Activated T-helper 17 cell treated with anti-CD3 and anti-CD28 coated beads, Interleukin-2, amount 50 U/mL, for 72 hours (primary cell): ENCODE results near the gene PTGIR. TPM values are rescaled to one million over a fixed set of nuclear protein-coding genes. Genes with fewer than 3 reads are reported as not detected.

Experiments used
- ATAC-seq: fragments of 150-1000 bp; cut with Tn5 transposase; replicated peaks from 2 replicates; pipeline ENCODE4 v1.10.0; 2021; ENCODE audit warnings: mild to moderate bottlenecking, moderate library complexity
- H3K27ac Mint-ChIP-seq: one replicate; pipeline ENCODE4 v1.8.0; 2022; ENCODE audit warnings: mixed read lengths
- H3K27me3 Mint-ChIP-seq: one replicate; pipeline ENCODE4 v1.8.0; 2022; ENCODE audit warnings: mixed read lengths
- H3K36me3 Mint-ChIP-seq: one replicate; pipeline ENCODE4 v1.8.0; 2022; ENCODE audit warnings: low read depth, mild to moderate bottlenecking, mixed read lengths
- H3K4me1 Mint-ChIP-seq: one replicate; pipeline ENCODE4 v1.8.0; 2022; ENCODE audit warnings: mixed read lengths
- H3K4me3 Mint-ChIP-seq: one replicate; pipeline ENCODE4 v1.8.0; 2022; ENCODE audit warnings: mild to moderate bottlenecking, mixed read lengths
- H3K9me3 Mint-ChIP-seq: one replicate; pipeline ENCODE4 v1.8.0; 2022; ENCODE audit warnings: mixed read lengths
- total RNA-seq, 2 donors: library from RNA; stranded (reverse); gene quantifications; one replicate each; pipeline ENCODE4 v1.2.3, GENCODE V29; 2022

The PTGIR gene
- total RNA-seq, 2 donors from 2014 or later, result 1.3 to 12.9 TPM

- no peaks in the 10 kb centered on the region for H3K27me3 Mint-ChIP-seq
- H3K27ac Mint-ChIP-seq, result peak overlapping the region; percentile 79
- peak overlapping the region; percentile 60 for H3K4me3 Mint-ChIP-seq
- ATAC-seq, result peak; percentile 50
- H3K4me1 Mint-ChIP-seq, result peaks cover 47% of the 10 kb centered on the region
- no peaks in the 10 kb centered on the region for H3K9me3 Mint-ChIP-seq
- peaks cover 32% of the 10 kb centered on the region for H3K36me3 Mint-ChIP-seq
Measured at GRCh38 chr19:46614114-46614722, 10.7 kb downstream of the PTGIR start.

- peaks cover 49% of the 10 kb centered on the region for H3K4me1 Mint-ChIP-seq
- no peak for ATAC-seq
- H3K27me3 Mint-ChIP-seq, result no peaks in the 10 kb centered on the region
- H3K36me3 Mint-ChIP-seq, result peaks cover 39% of the 10 kb centered on the region
- peak overlapping the region; percentile 79 for H3K27ac Mint-ChIP-seq
- H3K4me3 Mint-ChIP-seq, result peak overlapping the region; percentile 60
- H3K9me3 Mint-ChIP-seq, result no peaks in the 10 kb centered on the region
Measured at GRCh38 chr19:46613525-46613924, 11.4 kb downstream of the PTGIR start.

DNA sequence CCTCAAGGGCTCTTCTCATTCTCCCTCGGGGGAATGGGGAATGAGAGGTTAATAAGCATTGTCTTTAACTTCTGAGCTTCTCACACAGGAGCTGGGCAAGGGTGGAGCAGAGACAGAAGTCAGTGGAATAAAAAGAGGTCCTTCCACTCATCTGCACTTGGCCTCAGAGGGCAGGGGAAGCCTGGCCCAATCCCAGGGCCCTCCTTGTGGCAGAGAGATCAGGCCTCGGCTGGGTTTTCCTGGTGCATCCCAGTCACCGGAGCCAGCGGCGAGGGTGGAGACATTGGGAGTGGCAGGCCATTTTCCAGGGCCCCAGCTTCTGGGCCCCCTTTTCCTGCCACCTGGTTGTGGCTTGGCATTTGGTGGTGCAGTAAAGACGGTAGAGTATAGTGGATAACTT lies 13.1 kb downstream of the PTGIR start:
- peak overlapping the region; percentile 41 for H3K4me3 Mint-ChIP-seq
- no peaks in the 10 kb centered on the region for H3K27me3 Mint-ChIP-seq
- peak overlapping the region; percentile 13 for H3K27ac Mint-ChIP-seq
- H3K36me3 Mint-ChIP-seq, result peaks cover 52% of the 10 kb centered on the region
- no peak for ATAC-seq
- peaks cover 55% of the 10 kb centered on the region for H3K4me1 Mint-ChIP-seq
- no peaks in the 10 kb centered on the region for H3K9me3 Mint-ChIP-seq

DNA sequence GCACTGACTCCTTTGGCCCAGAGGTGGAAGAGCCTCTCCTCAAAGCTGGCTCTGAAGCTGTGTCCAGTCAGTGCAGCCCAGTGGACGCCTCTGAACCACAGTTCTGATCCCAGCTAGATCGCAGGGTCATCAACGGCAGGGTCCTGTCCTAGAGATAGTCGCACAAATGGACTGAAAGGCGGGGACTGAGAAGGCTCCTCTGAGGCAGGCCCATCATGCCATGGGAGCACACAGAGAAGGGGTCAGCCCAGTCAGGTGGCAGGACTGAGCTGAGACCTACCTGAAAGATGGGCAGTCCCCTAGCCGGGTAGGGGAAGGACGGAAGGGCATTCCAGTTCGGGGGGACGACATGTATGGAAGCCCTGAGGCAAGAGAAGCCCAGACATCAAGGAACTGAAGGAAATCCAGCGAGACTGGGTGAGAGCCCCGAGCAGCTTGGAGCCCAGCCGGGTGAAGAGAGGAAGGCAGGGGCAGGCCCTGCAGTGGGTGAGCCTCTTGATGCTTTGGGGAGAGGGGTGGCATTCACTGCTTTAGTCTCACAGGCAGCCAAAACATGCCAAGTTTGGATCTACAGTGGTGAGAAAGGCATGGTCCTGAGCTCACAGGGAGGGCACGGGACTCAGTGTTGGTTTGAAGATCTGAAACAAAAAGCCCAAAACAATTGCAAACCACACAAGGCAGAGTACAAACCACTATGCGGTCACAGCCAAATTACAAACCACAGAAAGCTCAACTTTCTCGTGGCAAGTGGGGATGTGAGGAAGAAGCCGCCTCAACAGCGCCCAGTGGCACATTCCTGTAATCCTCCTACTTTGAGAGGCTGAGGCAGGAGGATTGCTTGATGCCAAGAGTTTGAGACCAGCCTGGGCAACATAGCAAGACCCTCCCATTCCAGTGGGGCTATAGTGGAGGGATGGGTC lies 13.8 kb downstream of the PTGIR start:
- H3K9me3 Mint-ChIP-seq, result no peaks in the 10 kb centered on the region
- peaks cover 51% of the 10 kb centered on the region for H3K4me1 Mint-ChIP-seq
- peaks cover 55% of the 10 kb centered on the region for H3K36me3 Mint-ChIP-seq
- H3K27me3 Mint-ChIP-seq, result no peaks in the 10 kb centered on the region
- H3K4me3 Mint-ChIP-seq, result peak overlapping the region; percentile 41
- peak overlapping the region; percentile 13 for H3K27ac Mint-ChIP-seq
- ATAC-seq, result peak; percentile 25

DNA sequence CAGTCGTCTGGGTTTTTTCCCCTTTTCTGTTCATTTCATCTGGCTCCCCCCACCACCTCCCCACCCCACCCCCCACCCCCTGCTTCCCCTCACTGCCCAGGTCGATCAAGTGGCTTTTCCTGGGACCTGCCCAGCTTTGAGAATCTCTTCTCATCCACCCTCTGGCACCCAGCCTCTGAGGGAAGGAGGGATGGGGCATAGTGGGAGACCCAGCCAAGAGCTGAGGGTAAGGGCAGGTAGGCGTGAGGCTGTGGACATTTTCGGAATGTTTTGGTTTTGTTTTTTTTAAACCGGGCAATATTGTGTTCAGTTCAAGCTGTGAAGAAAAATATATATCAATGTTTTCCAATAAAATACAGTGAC lies 14.5 kb downstream of the PTGIR start:
- Mint-ChIP-seq H3K4me3 (peak overlapping the region; percentile 41), H3K4me1 (peaks cover 51% of the 10 kb centered on the region), H3K9me3 (no peaks in the 10 kb centered on the region)

DNA sequence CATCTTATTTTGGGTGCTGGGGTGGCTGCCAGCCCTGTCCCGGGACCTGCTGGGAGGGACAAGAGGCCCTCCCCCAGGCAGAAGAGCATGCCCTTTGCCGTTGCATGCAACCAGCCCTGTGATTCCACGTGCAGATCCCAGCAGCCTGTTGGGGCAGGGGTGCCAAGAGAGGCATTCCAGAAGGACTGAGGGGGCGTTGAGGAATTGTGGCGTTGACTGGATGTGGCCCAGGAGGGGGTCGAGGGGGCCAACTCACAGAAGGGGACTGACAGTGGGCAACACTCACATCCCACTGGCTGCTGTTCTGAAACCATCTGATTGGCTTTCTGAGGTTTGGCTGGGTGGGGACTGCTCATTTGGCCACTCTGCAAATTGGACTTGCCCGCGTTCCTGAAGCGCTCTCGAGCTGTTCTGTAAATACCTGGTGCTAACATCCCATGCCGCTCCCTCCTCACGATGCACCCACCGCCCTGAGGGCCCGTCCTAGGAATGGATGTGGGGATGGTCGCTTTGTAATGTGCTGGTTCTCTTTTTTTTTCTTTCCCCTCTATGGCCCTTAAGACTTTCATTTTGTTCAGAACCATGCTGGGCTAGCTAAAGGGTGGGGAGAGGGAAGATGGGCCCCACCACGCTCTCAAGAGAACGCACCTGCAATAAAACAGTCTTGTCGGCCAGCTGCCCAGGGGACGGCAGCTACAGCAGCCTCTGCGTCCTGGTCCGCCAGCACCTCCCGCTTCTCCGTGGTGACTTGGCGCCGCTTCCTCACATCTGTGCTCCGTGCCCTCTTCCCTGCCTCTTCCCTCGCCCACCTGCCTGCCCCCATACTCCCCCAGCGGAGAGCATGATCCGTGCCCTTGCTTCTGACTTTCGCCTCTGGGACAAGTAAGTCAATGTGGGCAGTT lies 15.1 kb downstream of the PTGIR start:
- H3K27ac Mint-ChIP-seq, result peak overlapping the region; percentile 29
- H3K9me3 Mint-ChIP-seq, result no peaks in the 10 kb centered on the region
- peaks cover 51% of the 10 kb centered on the region for H3K4me1 Mint-ChIP-seq
- no peaks in the 10 kb centered on the region for H3K27me3 Mint-ChIP-seq
- H3K4me3 Mint-ChIP-seq, result no peak overlapping the region
- no peak for ATAC-seq
- peaks cover 69% of the 10 kb centered on the region for H3K36me3 Mint-ChIP-seq

More for the DNA sequence above, 14.5 kb downstream of the PTGIR start:
- Mint-ChIP-seq H3K36me3 (peaks cover 63% of the 10 kb centered on the region), H3K27me3 (no peaks in the 10 kb centered on the region), H3K27ac (peak overlapping the region; percentile 13)
- ATAC-seq, result no peak

- H3K36me3 Mint-ChIP-seq, result peaks cover 77% of the 10 kb centered on the region
Measured at GRCh38 chr19:46608581-46609345, 16.1 kb downstream of the PTGIR start.

DNA sequence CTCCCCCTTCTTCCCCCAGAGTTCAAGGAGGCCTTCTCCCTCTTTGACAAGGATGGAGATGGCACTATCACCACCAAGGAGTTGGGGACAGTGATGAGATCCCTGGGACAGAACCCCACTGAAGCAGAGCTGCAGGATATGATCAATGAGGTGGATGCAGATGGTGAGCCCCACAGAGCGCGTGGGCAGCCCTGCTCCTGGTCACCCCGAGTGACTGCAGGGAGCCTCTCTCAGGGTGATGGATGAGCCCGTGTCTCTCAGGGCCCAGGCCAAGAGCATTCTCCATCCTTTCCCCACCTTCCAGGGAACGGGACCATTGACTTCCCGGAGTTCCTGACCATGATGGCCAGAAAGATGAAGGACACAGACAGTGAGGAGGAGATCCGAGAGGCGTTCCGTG lies 16.7 kb downstream of the PTGIR start:
- Mint-ChIP-seq H3K9me3 (no peaks in the 10 kb centered on the region), H3K4me3 (no peak overlapping the region), H3K27ac (no peak overlapping the region), H3K36me3 (peaks cover 82% of the 10 kb centered on the region), H3K27me3 (no peaks in the 10 kb centered on the region), H3K4me1 (peaks cover 48% of the 10 kb centered on the region)
- ATAC-seq, result no peak

More at GRCh38 chr19:46608581-46609345, 16.1 kb downstream of the PTGIR start:
- H3K27ac Mint-ChIP-seq, result peak overlapping the region; percentile 29
- H3K27me3 Mint-ChIP-seq, result no peaks in the 10 kb centered on the region
- H3K4me3 Mint-ChIP-seq, result no peak overlapping the region
- H3K9me3 Mint-ChIP-seq, result no peaks in the 10 kb centered on the region
- H3K4me1 Mint-ChIP-seq, result peaks cover 44% of the 10 kb centered on the region
- ATAC-seq, result no peak

GRCh38 chr19:46607448-46607841 lies 17.4 kb downstream of the PTGIR start:
- Mint-ChIP-seq H3K36me3 (peaks cover 89% of the 10 kb centered on the region), H3K9me3 (no peaks in the 10 kb centered on the region), H3K4me1 (peaks cover 45% of the 10 kb centered on the region), H3K4me3 (no peak overlapping the region), H3K27me3 (no peaks in the 10 kb centered on the region), H3K27ac (no peak overlapping the region)
- no peak for ATAC-seq

- no peak overlapping the region for H3K4me3 Mint-ChIP-seq
- no peaks in the 10 kb centered on the region for H3K9me3 Mint-ChIP-seq
- H3K27ac Mint-ChIP-seq, result no peak overlapping the region
- H3K4me1 Mint-ChIP-seq, result peaks cover 44% of the 10 kb centered on the region
- peaks cover 95% of the 10 kb centered on the region for H3K36me3 Mint-ChIP-seq
- no peak for ATAC-seq
- H3K27me3 Mint-ChIP-seq, result no peaks in the 10 kb centered on the region
Measured at GRCh38 chr19:46606681-46607447, 18.0 kb downstream of the PTGIR start.

GRCh38 chr19:46606019-46606418 lies 18.9 kb downstream of the PTGIR start:
- Mint-ChIP-seq H3K27me3 (no peaks in the 10 kb centered on the region), H3K27ac (no peak overlapping the region), H3K36me3 (peaks cover 94% of the 10 kb centered on the region), H3K9me3 (no peaks in the 10 kb centered on the region), H3K4me3 (no peak overlapping the region), H3K4me1 (peaks cover 36% of the 10 kb centered on the region)
- no peak for ATAC-seq

DNA sequence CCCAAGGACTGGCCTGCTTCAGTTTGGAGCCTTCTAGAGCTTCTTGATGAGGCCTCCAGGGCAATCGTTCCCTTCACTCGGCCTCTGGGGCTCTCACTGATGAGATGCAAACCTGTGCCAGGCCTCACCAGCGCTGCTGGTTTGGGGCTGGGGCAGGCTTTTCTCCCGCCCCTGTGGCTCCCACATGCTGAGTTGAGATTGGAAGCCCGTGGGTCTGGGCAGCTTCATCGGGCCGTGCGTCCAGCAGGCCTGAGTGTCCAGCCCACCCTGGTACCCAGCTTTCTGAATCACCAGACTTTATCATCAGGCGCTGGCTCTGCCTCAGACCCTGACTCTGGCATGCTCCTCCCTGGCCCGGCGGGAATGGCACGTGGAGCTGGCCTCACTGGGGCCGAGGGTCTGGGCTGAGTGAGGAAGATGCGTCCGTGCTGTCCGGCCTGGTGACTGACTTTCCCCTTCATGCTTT lies 19.5 kb downstream of the PTGIR start:
- H3K4me3 Mint-ChIP-seq, result no peak overlapping the region
- no peak for ATAC-seq
- no peaks in the 10 kb centered on the region for H3K9me3 Mint-ChIP-seq
- peaks cover 31% of the 10 kb centered on the region for H3K4me1 Mint-ChIP-seq
- H3K27me3 Mint-ChIP-seq, result no peaks in the 10 kb centered on the region
- H3K36me3 Mint-ChIP-seq, result peaks cover 93% of the 10 kb centered on the region
- no peak overlapping the region for H3K27ac Mint-ChIP-seq

DNA sequence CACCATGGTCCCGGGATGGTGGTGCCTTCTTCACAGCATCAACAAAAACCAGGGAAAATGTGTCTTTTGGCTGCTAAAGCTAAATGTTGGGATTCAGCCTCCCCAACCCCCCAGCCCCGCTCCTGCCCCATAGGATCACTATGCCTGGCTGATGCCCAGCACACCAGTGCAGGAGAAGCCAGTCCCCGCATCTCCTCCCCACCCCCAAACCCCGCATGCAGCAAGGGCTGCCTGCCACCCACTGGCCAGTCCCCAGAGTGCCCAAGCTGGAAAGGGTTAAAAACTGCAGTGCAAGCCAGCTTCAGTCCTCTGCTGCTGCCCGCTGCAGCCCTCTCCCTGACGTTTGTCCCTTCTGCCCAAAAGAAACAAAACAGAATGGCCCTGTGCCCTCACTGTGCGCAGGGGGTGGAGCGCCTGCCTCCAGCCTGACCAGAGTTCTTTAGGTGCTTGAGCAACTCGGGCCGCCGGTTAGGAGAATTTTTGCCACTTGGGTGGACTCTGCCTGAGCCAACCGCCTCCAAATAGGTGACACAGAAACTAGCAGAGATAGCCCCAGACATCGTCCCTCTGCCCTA lies 20.0 kb downstream of the PTGIR start:
- ATAC-seq, result no peak
- H3K4me1 Mint-ChIP-seq, result peaks cover 31% of the 10 kb centered on the region
- H3K9me3 Mint-ChIP-seq, result no peaks in the 10 kb centered on the region
- H3K27ac Mint-ChIP-seq, result no peak overlapping the region
- H3K4me3 Mint-ChIP-seq, result peak overlapping the region; percentile 98
- H3K27me3 Mint-ChIP-seq, result no peaks in the 10 kb centered on the region
- peaks cover 88% of the 10 kb centered on the region for H3K36me3 Mint-ChIP-seq
